Astrocyte (in vitro differentiated cells and primary cell): ENCODE results near the gene ING5. TPM values are rescaled to one million over a fixed set of nuclear protein-coding genes. Genes with fewer than 3 reads are reported as not detected.

ENCODE experiments used
- DNase-seq: peaks from one replicate; pipeline ENCODE4 v3.0.0-alpha.2; 2010; ENCODE audit warnings: low read depth
- FAIRE-seq: peaks from 2 replicates; lab custom pipeline; 2011; peaks lifted over from hg19 to GRCh38; lab: Jason Lieb, UNC
- H2AFZ ChIP-seq: 2 replicates; pipeline ENCODE4 v1.6.0; 2012; ENCODE audit warnings: low read depth, low read length, inconsistent platforms
- H3K27ac ChIP-seq: 2 replicates; pipeline ENCODE4 v1.5.1; 2011; ENCODE audit warnings: low read depth, low read length, inconsistent platforms
- H3K27me3 ChIP-seq: 2 replicates; pipeline ENCODE4 v1.6.0; 2011; ENCODE audit warnings: low read length, inconsistent platforms; ENCODE audit not compliant: insufficient read depth
- H3K36me3 ChIP-seq: 2 replicates; pipeline ENCODE4 v1.5.1; 2011; ENCODE audit warnings: low read length, inconsistent platforms; ENCODE audit not compliant: insufficient read depth
- H3K4me1 ChIP-seq: 2 replicates; pipeline ENCODE4 v1.5.1; 2011; ENCODE audit warnings: low read length, inconsistent platforms; ENCODE audit not compliant: insufficient read depth
- H3K4me2 ChIP-seq: 2 replicates; pipeline ENCODE4 v1.6.0; 2012; ENCODE audit warnings: low read length, inconsistent platforms
- H3K4me3 ChIP-seq: 2 replicates; pipeline ENCODE4 v1.5.1; 2011; ENCODE audit warnings: low read depth, mild to moderate bottlenecking, low read length, inconsistent platforms; ENCODE audit not compliant: insufficient read depth
- H3K79me2 ChIP-seq: 2 replicates; pipeline ENCODE4 v1.6.0; 2012; ENCODE audit warnings: mild to moderate bottlenecking, low read length, inconsistent platforms; ENCODE audit not compliant: insufficient read depth
- H3K9ac ChIP-seq: 2 replicates; pipeline ENCODE4 v1.6.0; 2012; ENCODE audit warnings: mild to moderate bottlenecking, low read length, inconsistent platforms
- H3K9me3 ChIP-seq: 2 replicates; pipeline ENCODE4 v1.5.1; 2012; ENCODE audit warnings: low read depth, mild to moderate bottlenecking, low read length, inconsistent platforms; ENCODE audit not compliant: insufficient read depth
- H4K20me1 ChIP-seq: 2 replicates; pipeline ENCODE4 v1.6.0; 2012; ENCODE audit warnings: low read length, inconsistent platforms; ENCODE audit not compliant: insufficient read depth
- H3K27ac Mint-ChIP-seq: one replicate; pipeline ENCODE4 v1.8.0; 2021; ENCODE audit warnings: mild to moderate bottlenecking, mixed read lengths; ENCODE audit not compliant: unreplicated experiment
- H3K27me3 Mint-ChIP-seq: one replicate; pipeline ENCODE4 v1.8.0; 2021; ENCODE audit warnings: low read depth, mixed read lengths; ENCODE audit not compliant: unreplicated experiment
- H3K36me3 Mint-ChIP-seq: one replicate; pipeline ENCODE4 v1.8.0; 2021; ENCODE audit warnings: low read depth, mixed read lengths; ENCODE audit not compliant: unreplicated experiment
- H3K4me1 Mint-ChIP-seq: one replicate; pipeline ENCODE4 v1.8.0; 2021; ENCODE audit warnings: low read depth, mixed read lengths; ENCODE audit not compliant: unreplicated experiment
- H3K4me3 Mint-ChIP-seq: one replicate; pipeline ENCODE4 v1.8.0; 2021; ENCODE audit warnings: mild to moderate bottlenecking, moderate library complexity, mixed read lengths; ENCODE audit not compliant: unreplicated experiment
- H3K9me3 Mint-ChIP-seq: one replicate; pipeline ENCODE4 v1.8.0; 2021; ENCODE audit warnings: mild to moderate bottlenecking, mixed read lengths; ENCODE audit not compliant: unreplicated experiment
- CTCF ChIP-seq: IDR thresholded peaks from 2 replicates; pipeline ENCODE4 v1.5.1; 2011; ENCODE audit warnings: low read depth, mild to moderate bottlenecking, inconsistent platforms, low read length, moderate library complexity; ENCODE audit not compliant: insufficient read depth
- EZH2 ChIP-seq: IDR thresholded peaks from 2 replicates; pipeline ENCODE4 v1.6.1; 2012; ENCODE audit warnings: mild to moderate bottlenecking, low read length, inconsistent platforms; ENCODE audit not compliant: insufficient read depth
- total RNA-seq: library from RNA; stranded (reverse); gene quantifications from 2 replicates; pipeline ENCODE4 v1.2.1, GENCODE V29; 2021

Gene ING5
- total RNA-seq, 1 donor from 2014 or later = 19.7 TPM

GRCh38 chr2:241656190-241656741 lies 45.6 kb upstream of the ING5 start:
- Histone ChIP-seq H3K4me2 (no peak overlapping the region), H3K4me3 (no peak overlapping the region), H3K4me1 (no peaks in the 10 kb centered on the region), H3K79me2 (peaks cover 20% of the 10 kb centered on the region), H3K9me3 (no peaks in the 10 kb centered on the region), H2AFZ (no peak overlapping the region), H4K20me1 (peaks cover 36% of the 10 kb centered on the region), H3K9ac (no peak overlapping the region), H3K27me3 (no peaks in the 10 kb centered on the region), H3K27ac (no peak overlapping the region), H3K36me3 (peaks cover 35% of the 10 kb centered on the region)
- Mint-ChIP-seq H3K4me1 (peaks cover 5% of the 10 kb centered on the region), H3K27me3 (no peaks in the 10 kb centered on the region), H3K4me3 (no peak overlapping the region), H3K27ac (no peak overlapping the region), H3K36me3 (peaks cover 38% of the 10 kb centered on the region), H3K9me3 (no peaks in the 10 kb centered on the region)
- DNase-seq (no peak), FAIRE-seq (no peak)
- no peak for TF ChIP-seq CTCF
- TF ChIP-seq EZH2 = no peak

DNA sequence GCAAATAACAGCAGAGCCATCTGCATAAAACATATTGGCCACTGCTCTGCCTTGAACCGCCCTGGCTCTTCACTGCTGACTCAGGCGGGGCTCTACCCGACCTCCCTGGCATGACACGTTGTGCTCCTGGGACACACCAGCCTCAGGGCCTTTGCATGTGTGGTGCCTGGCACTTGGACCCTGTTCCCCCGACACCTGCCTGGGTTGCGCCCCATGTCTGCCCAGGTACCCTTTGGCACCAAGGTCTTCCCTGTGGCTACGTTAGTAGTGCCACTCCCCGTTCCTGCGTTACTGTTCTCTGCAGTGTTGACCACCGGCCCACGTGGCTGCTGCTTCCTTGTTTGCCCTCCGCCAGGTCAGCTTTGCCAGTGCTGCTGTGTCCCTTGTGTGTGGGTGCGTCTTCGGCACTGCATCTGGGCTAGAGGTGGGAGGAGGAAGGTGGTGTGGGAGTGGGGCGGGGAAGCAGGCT lies 44.0 kb upstream of the ING5 start:
- H3K9me3 Mint-ChIP-seq = no peaks in the 10 kb centered on the region
- H3K36me3 Mint-ChIP-seq = peaks cover 35% of the 10 kb centered on the region
- Histone ChIP-seq H3K4me3 (no peak overlapping the region), H3K36me3 (peaks cover 28% of the 10 kb centered on the region), H3K4me1 (no peaks in the 10 kb centered on the region), H3K4me2 (no peak overlapping the region), H3K79me2 (peaks cover 5% of the 10 kb centered on the region), H3K9ac (no peak overlapping the region), H2AFZ (no peak overlapping the region), H3K9me3 (no peaks in the 10 kb centered on the region), H3K27ac (no peak overlapping the region), H4K20me1 (peaks cover 26% of the 10 kb centered on the region), H3K27me3 (no peaks in the 10 kb centered on the region)
- H3K27ac Mint-ChIP-seq = no peak overlapping the region
- no peak for TF ChIP-seq EZH2
- TF ChIP-seq CTCF = no peak
- peaks cover 5% of the 10 kb centered on the region for H3K4me1 Mint-ChIP-seq
- no peak overlapping the region for H3K4me3 Mint-ChIP-seq
- no peaks in the 10 kb centered on the region for H3K27me3 Mint-ChIP-seq
- no peak for DNase-seq
- no peak for FAIRE-seq

DNA sequence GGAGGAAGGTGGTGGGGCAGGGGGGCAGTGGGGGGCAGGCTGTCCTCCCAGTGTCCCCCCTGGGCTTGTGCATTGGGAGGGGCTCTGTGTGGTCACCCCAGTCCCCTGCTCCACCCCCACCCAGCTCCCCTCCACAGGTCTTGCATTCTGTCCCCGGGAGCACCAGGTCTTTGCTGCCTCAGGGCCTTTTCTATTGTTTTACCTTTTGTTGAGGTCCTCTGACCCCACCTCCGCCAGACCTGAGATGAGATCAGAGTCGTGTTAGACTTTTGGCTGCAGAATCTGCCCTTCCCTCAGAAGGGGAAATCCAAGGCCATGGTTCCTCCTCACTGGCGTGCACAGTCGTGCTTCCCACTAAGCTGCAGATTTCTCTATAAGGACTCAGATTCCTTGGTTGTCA lies 43.5 kb upstream of the ING5 start:
- peaks cover under 1% of the 10 kb centered on the region for H3K79me2 ChIP-seq
- Mint-ChIP-seq H3K27ac (no peak overlapping the region), H3K4me3 (no peak overlapping the region), H3K36me3 (peaks cover 35% of the 10 kb centered on the region), H3K4me1 (peaks cover 5% of the 10 kb centered on the region), H3K9me3 (no peaks in the 10 kb centered on the region), H3K27me3 (no peaks in the 10 kb centered on the region)
- no peak overlapping the region for H3K27ac ChIP-seq
- H3K9ac ChIP-seq = no peak overlapping the region
- H3K9me3 ChIP-seq = no peaks in the 10 kb centered on the region
- no peak overlapping the region for H2AFZ ChIP-seq
- FAIRE-seq (no peak), DNase-seq (no peak)
- H3K4me3 ChIP-seq = no peak overlapping the region
- TF ChIP-seq EZH2 (no peak), CTCF (no peak)
- H4K20me1 ChIP-seq = peaks cover 21% of the 10 kb centered on the region
- H3K36me3 ChIP-seq = peaks cover 28% of the 10 kb centered on the region
- no peaks in the 10 kb centered on the region for H3K27me3 ChIP-seq
- no peak overlapping the region for H3K4me2 ChIP-seq
- H3K4me1 ChIP-seq = no peaks in the 10 kb centered on the region
